ENCODE measurements around the gene PAX8. TPM values are rescaled to one million over a fixed set of nuclear protein-coding genes. Genes with fewer than 3 reads are reported as not detected.

Gene PAX8
- total and polyA plus RNA-seq, 2 experiments from 2014 or later: 5.8 to 13.1 TPM

GRCh38 chr2:113230531-113230930, 48.2 kb downstream of the PAX8 start:
- no peak overlapping the region for H3K9ac ChIP-seq
- H3K9me2 ChIP-seq (ENCODE audit: insufficient read depth): no peaks in the 10 kb centered on the region
- in situ Hi-C loops (cut with MboI): no loop called here
- 79 to 86% methylated on average over 6 of the region's 6 CpGs for WGBS, 2 experiments (ENCODE audit: low coverage in 1 of 2, low lambda C conversion rate in 2 of 2, missing lambda C conversion rate in 2 of 2)
- no peak for TF ChIP-seq EZH2phosphoT487 (IDR thresholded peaks at IDR 0.05; ENCODE audit: insufficient read depth, low read depth)
- TF ChIP-seq EZH2 (IDR thresholded peaks at IDR 0.05; ENCODE audit: insufficient read depth, poor library complexity, severe bottlenecking): no peak
- no peak for DNase-seq
- H3K27me3 ChIP-seq (replicated peaks; ENCODE audit: insufficient read depth): no peaks in the 10 kb centered on the region
- H4K20me1 ChIP-seq (ENCODE audit: insufficient read depth): no peaks in the 10 kb centered on the region
- H3K9me3 ChIP-seq (ENCODE audit: low read depth): no peaks in the 10 kb centered on the region
- H3F3A ChIP-seq (ENCODE audit: insufficient read depth): no peaks in the 10 kb centered on the region
- no peaks in the 10 kb centered on the region for H3K36me3 ChIP-seq (ENCODE audit: low read depth)
- 0 out of 2 replicates have a peak, but pooled peaks cover 10% of the 10 kb centered on the region for H3K4me1 ChIP-seq (ENCODE audit: insufficient read depth)
- no peak overlapping the region for H3K4me2 ChIP-seq (ENCODE audit: unreplicated experiment)
- no peak overlapping the region for H2AFZ ChIP-seq
- no peak overlapping the region for H3K27ac ChIP-seq
- peaks cover 6% of the 10 kb centered on the region; the same call in 1 of the 2 replicates for H3K79me2 ChIP-seq (ENCODE audit: insufficient read depth)
- no peak overlapping the region for H3K4me3 ChIP-seq

- no peak overlapping the region for H3K9ac ChIP-seq
- 66 to 68% methylated on average over 3 of the region's 3 CpGs for WGBS, 2 experiments (ENCODE audit: low coverage in 1 of 2, low lambda C conversion rate in 2 of 2, missing lambda C conversion rate in 2 of 2)
- no peaks in the 10 kb centered on the region for H3K36me3 ChIP-seq (ENCODE audit: low read depth)
- TF ChIP-seq EZH2phosphoT487 (IDR thresholded peaks at IDR 0.05; ENCODE audit: insufficient read depth, low read depth): no peak
- TF ChIP-seq EZH2 (IDR thresholded peaks at IDR 0.05; ENCODE audit: insufficient read depth, poor library complexity, severe bottlenecking): no peak
- no peaks in the 10 kb centered on the region for H3K79me2 ChIP-seq (ENCODE audit: insufficient read depth)
- in situ Hi-C loops (cut with MboI): no loop called here
- no peak overlapping the region for H2AFZ ChIP-seq
- H3K4me3 ChIP-seq: no peak overlapping the region
- no peak overlapping the region for H3K27ac ChIP-seq
- no peaks in the 10 kb centered on the region for H3K27me3 ChIP-seq (replicated peaks; ENCODE audit: insufficient read depth)
- H3F3A ChIP-seq (ENCODE audit: insufficient read depth): no peaks in the 10 kb centered on the region
- H3K9me2 ChIP-seq (ENCODE audit: insufficient read depth): no peaks in the 10 kb centered on the region
- H3K4me2 ChIP-seq (ENCODE audit: unreplicated experiment): no peak overlapping the region
- no peak for DNase-seq
- H3K9me3 ChIP-seq (ENCODE audit: low read depth): no peaks in the 10 kb centered on the region
- 0 out of 2 replicates have a peak, but pooled peaks cover 8% of the 10 kb centered on the region for H3K4me1 ChIP-seq (ENCODE audit: insufficient read depth)
- H4K20me1 ChIP-seq (ENCODE audit: insufficient read depth): no peaks in the 10 kb centered on the region
These were observed 48.9 kb downstream of the PAX8 start for GRCh38 chr2:113229795-113230194.

- no peaks in the 10 kb centered on the region for H3K36me3 ChIP-seq (ENCODE audit: low read depth)
- no peak for TF ChIP-seq EZH2phosphoT487 (IDR thresholded peaks at IDR 0.05; ENCODE audit: insufficient read depth, low read depth)
- TF ChIP-seq EZH2 (IDR thresholded peaks at IDR 0.05; ENCODE audit: insufficient read depth, poor library complexity, severe bottlenecking): no peak
- H3K27ac ChIP-seq: no peak overlapping the region
- H3K9me2 ChIP-seq (ENCODE audit: insufficient read depth): 0 out of 2 replicates have a peak, but pooled peaks cover under 1% of the 10 kb centered on the region
- H3K9ac ChIP-seq: no peak overlapping the region
- H3K79me2 ChIP-seq (ENCODE audit: insufficient read depth): no peaks in the 10 kb centered on the region
- in situ Hi-C loops (cut with MboI): no loop called here
- H3K4me3 ChIP-seq: no peak overlapping the region
- H3F3A ChIP-seq (ENCODE audit: insufficient read depth): no peaks in the 10 kb centered on the region
- 62 to 67% methylated on average over 3 of the region's 3 CpGs for WGBS, 2 experiments (ENCODE audit: low coverage in 1 of 2, low lambda C conversion rate in 2 of 2, missing lambda C conversion rate in 2 of 2)
- H2AFZ ChIP-seq: no peak overlapping the region
- no peaks in the 10 kb centered on the region for H3K27me3 ChIP-seq (replicated peaks; ENCODE audit: insufficient read depth)
- H3K4me1 ChIP-seq (ENCODE audit: insufficient read depth): 0 out of 2 replicates have a peak, but pooled peaks cover 4% of the 10 kb centered on the region
- H3K9me3 ChIP-seq (ENCODE audit: low read depth): no peaks in the 10 kb centered on the region
- no peak for DNase-seq
- H3K4me2 ChIP-seq (ENCODE audit: unreplicated experiment): no peak overlapping the region
- no peaks in the 10 kb centered on the region for H4K20me1 ChIP-seq (ENCODE audit: insufficient read depth)
These were observed 49.6 kb downstream of the PAX8 start for GRCh38 chr2:113228991-113229716.

- H3K4me2 ChIP-seq (ENCODE audit: unreplicated experiment): no peak overlapping the region
- no peaks in the 10 kb centered on the region for H3K79me2 ChIP-seq (ENCODE audit: insufficient read depth)
- H3K9me3 ChIP-seq (ENCODE audit: low read depth): no peaks in the 10 kb centered on the region
- WGBS, 2 experiments (ENCODE audit: low coverage in 1 of 2, low lambda C conversion rate in 2 of 2, missing lambda C conversion rate in 2 of 2): 53 to 57% methylated on average over 1 of the region's 1 CpG
- H3K9me2 ChIP-seq (ENCODE audit: insufficient read depth): 0 out of 2 replicates have a peak, but pooled peaks cover 3% of the 10 kb centered on the region
- H3K36me3 ChIP-seq (ENCODE audit: low read depth): no peaks in the 10 kb centered on the region
- TF ChIP-seq EZH2 (IDR thresholded peaks at IDR 0.05; ENCODE audit: insufficient read depth, poor library complexity, severe bottlenecking) (no peak), EZH2phosphoT487 (IDR thresholded peaks at IDR 0.05; ENCODE audit: insufficient read depth, low read depth) (no peak)
- no peaks in the 10 kb centered on the region for H3K4me1 ChIP-seq (ENCODE audit: insufficient read depth)
- no peak overlapping the region for H2AFZ ChIP-seq
- H3K9ac ChIP-seq: no peak overlapping the region
- H3K4me3 ChIP-seq: no peak overlapping the region
- no peaks in the 10 kb centered on the region for H3K27me3 ChIP-seq (replicated peaks; ENCODE audit: insufficient read depth)
- no peaks in the 10 kb centered on the region for H4K20me1 ChIP-seq (ENCODE audit: insufficient read depth)
- no peaks in the 10 kb centered on the region for H3F3A ChIP-seq (ENCODE audit: insufficient read depth)
- in situ Hi-C loops (cut with MboI): no loop called here
- H3K27ac ChIP-seq: no peak overlapping the region
- no peak for DNase-seq
These were observed 50.4 kb downstream of the PAX8 start for GRCh38 chr2:113228351-113228750.

Measured in GM23248 (cell line).